GM12878 (cell line): ENCODE measurements around the gene OR2W3. TPM values are rescaled to one million over a fixed set of nuclear protein-coding genes. Genes with fewer than 3 reads are reported as not detected.

ENCODE experiments used
- ATAC-seq: fragments of 200-7000 bp; cut with Tn5 transposase; 3 replicates; pipeline ENCODE4 v1.9.1; 2020; ENCODE audit warnings: mild to moderate bottlenecking, moderate library complexity
- Bru-seq: library from RNA; stranded (reverse); fragments of 400-500 nt; gene quantifications from one replicate; lab custom pipeline; 2021; lab: Mats Ljungman, UMichigan
- BruChase-seq, 2 experiments: library from RNA; stranded (reverse); fragments of 400-500 nt; gene quantifications; one replicate each; lab custom pipeline; 2021; lab: Mats Ljungman, UMichigan
- BruUV-seq: library from RNA; stranded (reverse); fragments of 400-500 nt; replicated peaks from 2 replicates; lab custom pipeline; 2021; lab: Mats Ljungman, UMichigan
- CTCF ChIA-PET: fragments of 300-600 bp; sonication (Branson Sonifier 250); formaldehyde crosslinking; extraction: SDS; loops from one replicate; lab custom pipeline; 2021; ENCODE audit warnings: inconsistent platforms; lab: Yijun Ruan, JAX
- POLR2A ChIA-PET: fragments of 350-600 bp; formaldehyde crosslinking; extraction: SDS; loops from one replicate; lab custom pipeline; 2021; ENCODE audit warnings: inconsistent platforms; lab: Charles Lee
- RAD21 ChIA-PET: fragments of 300-600 bp; sonication (Branson Sonifier 250); formaldehyde crosslinking; loops from one replicate; lab custom pipeline; 2023; ENCODE audit warnings: antibody characterized with exemption; ENCODE audit not compliant: unreplicated experiment; lab: Charles Lee
- SMC1A ChIA-PET: fragments of 300-600 bp; sonication (Branson Sonifier 250); formaldehyde crosslinking; loops from one replicate; lab custom pipeline; 2023; ENCODE audit not compliant: unreplicated experiment, uncharacterized antibody; lab: Charles Lee
- DNase-seq: peaks from one replicate; pipeline ENCODE4 v3.0.0-alpha.2; 2011; ENCODE audit warnings: low read depth, low spot score
- FAIRE-seq: peaks from 3 replicates; lab custom pipeline; 2011; peaks lifted over from hg19 to GRCh38; lab: Jason Lieb, UNC
- H2AFZ ChIP-seq: 2 replicates; pipeline ENCODE4 v1.6.0; 2011; ENCODE audit warnings: low read depth, low read length, control low read depth; ENCODE audit not compliant: control insufficient read depth
- H3K27ac ChIP-seq: 2 replicates; pipeline ENCODE4 v1.5.1; 2011; ENCODE audit warnings: control low read depth; ENCODE audit not compliant: control insufficient read depth, insufficient read depth
- H3K27me3 ChIP-seq, 2 experiments: replicated peaks in 1 of 2; 2 replicates each; pipeline versions ENCODE4 v1.6.0 to v1.6.1; 2011; ENCODE audit warnings: low read length in 1 of 2; ENCODE audit not compliant: control insufficient read depth in 2 of 2, insufficient read depth in 2 of 2
- H3K36me3 ChIP-seq, 2 experiments: 2 replicates each; pipeline ENCODE4 v1.5.1; 2011; ENCODE audit warnings: low read length in 1 of 2; ENCODE audit not compliant: control insufficient read depth in 2 of 2, insufficient read depth in 2 of 2
- H3K4me1 ChIP-seq: 2 replicates; pipeline ENCODE4 v1.6.1; 2011; ENCODE audit warnings: mild to moderate bottlenecking, low read length, moderate library complexity, mixed read lengths; ENCODE audit not compliant: control insufficient read depth, insufficient read depth
- H3K4me2 ChIP-seq: 2 replicates; pipeline ENCODE4 v1.6.0; 2011; ENCODE audit warnings: control low read depth; ENCODE audit not compliant: control insufficient read depth, insufficient read depth
- H3K4me3 ChIP-seq: fragments of 200-600 bp; sonication (generic); 2 replicates; pipeline ENCODE4 v1.5.1; 2016
- H3K79me2 ChIP-seq: 2 replicates; pipeline ENCODE4 v1.6.0; 2011; ENCODE audit warnings: low read length; ENCODE audit not compliant: control insufficient read depth, insufficient read depth
- H3K9ac ChIP-seq: 2 replicates; pipeline ENCODE4 v1.8.0; 2011; ENCODE audit warnings: low read length, control low read depth, mixed read lengths; ENCODE audit not compliant: control insufficient read depth, insufficient read depth
- H3K9me3 ChIP-seq: replicated peaks from 3 replicates; pipeline ENCODE4 v1.5.1; 2011; ENCODE audit warnings: mild to moderate bottlenecking, low read length; ENCODE audit not compliant: control insufficient read depth, insufficient read depth
- H4K20me1 ChIP-seq: 2 replicates; pipeline ENCODE4 v1.6.0; 2011; ENCODE audit not compliant: control insufficient read depth, insufficient read depth
- ASH2L ChIP-seq: fragments of 300-600, 200-600 bp; sonication (generic); IDR thresholded peaks from 2 replicates; pipeline ENCODE4 v1.6.1; 2017; ENCODE audit warnings: low read depth, mild to moderate bottlenecking, borderline replicate concordance
- BRCA1 ChIP-seq: IDR thresholded peaks from 2 replicates; pipeline ENCODE4 v1.6.1; 2011; ENCODE audit warnings: low read depth, low read length, improper control_type of control experiment
- EZH2 ChIP-seq: IDR thresholded peaks from 2 replicates; pipeline ENCODE4 v1.6.1; 2012; ENCODE audit warnings: low read depth, mild to moderate bottlenecking, control low read depth, inconsistent platforms, low read length, borderline replicate concordance; ENCODE audit not compliant: control insufficient read depth
- HSF1 ChIP-seq: fragments of 150-350 bp; IDR thresholded peaks from 2 replicates; pipeline ENCODE4 v1.6.1; 2014; ENCODE audit warnings: mild to moderate bottlenecking, low read depth, low read length
- IKZF2 ChIP-seq, 2 experiments: fragments of 450-650 bp; IDR thresholded peaks; 2 replicates each; pipeline ENCODE4 v1.6.1; 2017; ENCODE audit warnings: mild to moderate bottlenecking in 2 of 2, moderate library complexity in 2 of 2
- KAT2A ChIP-seq: conservative IDR thresholded peaks from 2 replicates; pipeline ENCODE4 v1.6.1; 2011; ENCODE audit warnings: low read depth, low read length; ENCODE audit not compliant: control insufficient read depth
- MYC ChIP-seq: IDR thresholded peaks from 2 replicates; pipeline ENCODE4 v1.6.1; 2011; ENCODE audit warnings: mild to moderate bottlenecking, low read length, moderate library complexity, inconsistent platforms; ENCODE audit not compliant: insufficient read depth, insufficient replicate concordance, insufficient read length, severe bottlenecking
- NFYB ChIP-seq: IDR thresholded peaks from 2 replicates; pipeline ENCODE4 v1.6.1; 2011; ENCODE audit warnings: low read depth, mild to moderate bottlenecking, low read length, improper control_type of control experiment, moderate library complexity; ENCODE audit not compliant: insufficient read depth
- RCOR1 ChIP-seq: conservative IDR thresholded peaks from 2 replicates; pipeline ENCODE4 v1.6.1; 2012; ENCODE audit warnings: low read depth, low read length, improper control_type of control experiment
- RELA ChIP-seq: fragments of 450-650 bp; IDR thresholded peaks from 2 replicates; pipeline ENCODE4 v1.8.0; 2014; ENCODE audit warnings: borderline replicate concordance; ENCODE audit not compliant: partially characterized antibody
- SRF ChIP-seq, 2 experiments: IDR thresholded peaks; 2 replicates each; pipeline ENCODE4 v1.6.1; 2011; ENCODE audit warnings: low read depth in 2 of 2, low read length in 2 of 2, mild to moderate bottlenecking in 1 of 2, moderate library complexity in 1 of 2
- TCF7 ChIP-seq: IDR thresholded peaks from 2 replicates; pipeline ENCODE4 v1.6.1; 2014; ENCODE audit warnings: antibody characterized with exemption, borderline replicate concordance
- WRNIP1 ChIP-seq: IDR thresholded peaks from 2 replicates; pipeline ENCODE4 v1.6.1; 2011; ENCODE audit warnings: low read depth, low read length, improper control_type of control experiment, borderline replicate concordance
- WGBS: methylation state at CpG from one replicate; pipeline ENCODE4 v1.1.6; 2016; ENCODE audit warnings: low lambda C conversion rate; ENCODE audit not compliant: insufficient replicate concordance, insufficient coverage; ENCODE audit errors: missing lambda C conversion rate; 5-methylcytosine and 5-hydroxymethylcytosine counted together
- in situ Hi-C: fragments of 300-500 bp; cut with MboI; formaldehyde crosslinking; loops from 9 replicates; pipeline ENCODE4 v1.14.3; 2018; ENCODE audit warnings: mixed read lengths
- intact Hi-C: fragments of 100-400 bp; cut with micrococcal nuclease; formaldehyde crosslinking; loops from one replicate; pipeline ENCODE4 v1.14.2; 2022; ENCODE audit not compliant: unreplicated experiment
- long read RNA-seq, 2 experiments: library from polyadenylated mRNA; unstranded; transcript quantifications; one replicate each; pipeline ENCODE4 v2.0.0, GENCODE V29; 2019 to 2020
- polyA minus RNA-seq, 3 experiments: library from RNA; depleted of rRNA, polyadenylated mRNA; stranded (reverse); fragments of >200 nt; gene quantifications; 2 replicates each; pipeline ENCODE4 v1.2.3, GENCODE V29; 2011
- polyA plus RNA-seq, 11 experiments: library from polyadenylated mRNA; depleted of rRNA in 4 of 11; unstranded in 6 of 11; stranded (reverse) in 5 of 11; fragments of >200 nt; fragmentation: Nextera tagmentation in 4 of 11; fragmentation: Illumina TruSeq in 1 of 11; extraction: Ambion mirVana in 4 of 11; extraction: Trizol in 1 of 11; gene quantifications; 1 replicate in 1 of 11; 2 replicates in 10 of 11; pipeline versions ENCODE4 v1.2.1 to v1.2.3, GENCODE V29; 2011 to 2016; ENCODE audit warnings: inconsistent platforms in 2 of 11, missing spikeins in 2 of 11, low read depth in 1 of 11
- total RNA-seq, 4 experiments: library from RNA; depleted of rRNA in 3 of 4; stranded (reverse); fragments of >200 nt in 3 of 4; fragmentation: Illumina TruSeq in 1 of 4; extraction: Trizol in 1 of 4; gene quantifications; 2 replicates each; pipeline versions ENCODE4 v1.2.1 to v1.2.3, GENCODE V29; 2013 to 2021

OR2W3 gene
- total RNA-seq (2013; cell fraction: nucleolus; rRNA removed) = not detected in 2 replicates
- total RNA-seq (2014; rRNA removed) (not detected in 2 replicates), total RNA-seq (2014; rRNA removed; fragmentation: Illumina TruSeq; extraction: Trizol) (not detected in 2 replicates), total RNA-seq (2021) (not detected in 2 replicates), polyA plus RNA-seq (2011; rRNA removed) (not detected in 2 replicates), polyA plus RNA-seq (2014; fragmentation: Illumina TruSeq; extraction: Trizol) (not detected in 2 replicates), polyA plus RNA-seq (2014; fragmentation: Nextera tagmentation; extraction: Ambion mirVana) (not detected), polyA plus RNA-seq (2014; rRNA removed) (not detected in 2 replicates), polyA plus RNA-seq (2016; fragmentation: Nextera tagmentation; extraction: Ambion mirVana) (not detected), polyA minus RNA-seq (2011; rRNA and poly(A)+ RNA removed) (not detected in 2 replicates), Bru-seq, nascent RNA (not detected), BruChase-seq, experiment 1, labeled RNA remaining after a 6-hour chase (not detected), BruChase-seq, experiment 2, labeled RNA remaining after a 2-hour chase (not detected)
- polyA plus RNA-seq (2011; ENCODE audit: low read depth) = not detected
- not detected in 2 replicates for polyA plus RNA-seq (2011; cell fraction: cytosol; rRNA removed)
- polyA plus RNA-seq (2011; cell fraction: nucleus; rRNA removed) = not detected in 2 replicates
- not detected in 2 replicates for polyA plus RNA-seq (2012)
- not detected in 2 replicates for polyA minus RNA-seq (2011; cell fraction: cytosol; rRNA and poly(A)+ RNA removed)
- not detected in 2 replicates for polyA minus RNA-seq (2011; cell fraction: nucleus; rRNA and poly(A)+ RNA removed)
- long read RNA-seq, experiment 1 = 0 reads
- long read RNA-seq, experiment 2 = 0 reads

- no peaks in the 10 kb centered on the region for H3K79me2 ChIP-seq
- no peaks in the 10 kb centered on the region for H3K4me1 ChIP-seq
- no peaks in the 10 kb centered on the region for H3K9me3 ChIP-seq
- intact Hi-C loops = no loop called here
- H2AFZ ChIP-seq = no peak within 1 kb of the TSS
- no peak for TF ChIP-seq MYC
- no peak for TF ChIP-seq TCF7
- TF ChIP-seq WRNIP1 = no peak
- TF ChIP-seq ASH2L = no peak
- no peak for TF ChIP-seq BRCA1
- TF ChIP-seq KAT2A = no peak
- no peak for TF ChIP-seq RCOR1
- no peak for TF ChIP-seq SRF (IDR thresholded peaks at IDR 0.05; ENCODE audit: low read depth in 2 of 2, low read length in 2 of 2)
- TF ChIP-seq NFYB = no peak
- TF ChIP-seq HSF1 = no peak
- no peak for TF ChIP-seq RELA
- no peak for TF ChIP-seq EZH2
- no peak for TF ChIP-seq IKZF2 (IDR thresholded peaks at IDR 0.05)
- no peak within 1 kb of the TSS for H3K4me2 ChIP-seq
- H3K4me3 ChIP-seq = no peak within 1 kb of the TSS
- ChIA-PET CTCF (interaction anchor here (0.9 kb wide), 1 partner anchor 11 kb away, joined by 3 read pairs; no protein-coding TSS in a partner anchor), RAD21 (no interaction called here), SMC1A (interaction anchor here (1.2 kb wide), 1 partner anchor 11 kb away, joined by 4 read pairs; no protein-coding TSS in a partner anchor), POLR2A (no interaction called here)
- in situ Hi-C loops = no loop called here
- no peaks in the 10 kb centered on the region for H3K27me3 ChIP-seq
- FAIRE-seq (no peak), ATAC-seq (no peak), DNase-seq (no peak)
- 32% methylated on average over 2 of the region's 2 CpGs for WGBS
- H3K9ac ChIP-seq = no peak within 1 kb of the TSS
- H3K36me3 ChIP-seq = no peaks in the 10 kb centered on the region
- no TSS peak for BruUV-seq
- H3K27ac ChIP-seq = no peak within 1 kb of the TSS
- no peaks in the 10 kb centered on the region for H4K20me1 ChIP-seq
Observed at GRCh38 chr1:247895163-247895637, at the start of gene OR2W3. Gene OR2W3 (plus strand): TSS chr1:247895587. CDS start chr1:247895587, 0 bp downstream.
